Activated T-cell treated with anti-CD3 and anti-CD28 coated beads for 4 hours (primary cell): ENCODE results near the gene ACBD4.

ENCODE experiments used
- DNase-seq: peaks from one replicate; pipeline ENCODE4 v3.0.0-alpha.2; 2020

ACBD4 gene

DNA sequence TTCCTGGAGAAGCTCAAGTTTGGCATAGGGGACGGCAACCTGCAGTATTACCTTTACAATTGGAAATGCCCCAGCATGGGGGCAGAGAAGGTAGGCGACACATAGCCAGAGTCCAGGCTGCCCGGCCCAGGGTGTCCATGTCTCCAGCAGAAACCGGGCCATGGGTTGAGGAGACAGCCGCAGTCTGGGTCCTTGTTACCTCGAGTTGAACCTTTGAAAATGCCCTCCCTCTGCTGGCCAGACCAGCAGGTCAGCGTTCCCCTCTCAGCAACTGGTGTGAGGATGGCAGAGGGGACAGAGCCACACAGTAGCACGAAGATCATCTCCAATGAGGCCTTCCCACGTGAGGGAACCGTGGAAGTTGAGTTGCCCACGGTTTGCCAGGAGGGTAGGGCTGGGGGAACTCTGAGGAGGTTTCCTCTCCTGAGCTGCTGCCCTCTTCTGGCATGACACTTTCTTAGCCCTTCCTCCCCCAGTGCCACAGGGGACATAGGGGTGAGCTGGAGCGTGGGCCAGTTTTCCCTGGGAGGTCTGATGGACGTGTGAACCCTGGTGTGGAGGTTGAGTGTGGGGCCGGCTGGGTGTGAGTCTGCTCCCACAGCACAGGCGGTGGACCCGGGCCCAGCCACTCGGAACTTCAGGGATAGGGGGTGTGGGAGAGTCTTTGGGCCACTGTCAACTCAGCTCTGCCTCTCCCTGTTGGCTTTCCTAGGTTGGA, 30.4 kb upstream of the ACBD4 start:
- no peak for DNase-seq

DNA sequence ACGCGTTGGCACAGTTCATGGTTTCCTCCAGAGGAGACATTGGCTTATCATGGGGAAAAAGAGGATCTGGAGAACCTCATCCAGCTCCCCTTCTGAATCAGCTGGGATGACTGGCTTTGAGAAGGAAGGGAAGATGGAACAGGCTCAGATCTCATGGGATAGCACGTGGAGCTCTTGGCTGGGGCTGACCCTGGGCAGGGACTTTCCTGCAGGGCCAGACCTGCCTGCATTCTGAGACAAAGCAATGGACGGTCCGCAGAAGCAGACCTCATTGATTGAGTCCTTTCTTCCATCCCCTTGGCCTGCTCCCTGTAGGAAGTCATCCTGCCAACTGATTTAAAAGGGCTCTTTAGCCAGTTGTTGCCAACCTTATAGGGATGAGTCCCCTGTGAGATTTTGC, 29.4 kb upstream of the ACBD4 start:
- no peak for DNase-seq

DNA sequence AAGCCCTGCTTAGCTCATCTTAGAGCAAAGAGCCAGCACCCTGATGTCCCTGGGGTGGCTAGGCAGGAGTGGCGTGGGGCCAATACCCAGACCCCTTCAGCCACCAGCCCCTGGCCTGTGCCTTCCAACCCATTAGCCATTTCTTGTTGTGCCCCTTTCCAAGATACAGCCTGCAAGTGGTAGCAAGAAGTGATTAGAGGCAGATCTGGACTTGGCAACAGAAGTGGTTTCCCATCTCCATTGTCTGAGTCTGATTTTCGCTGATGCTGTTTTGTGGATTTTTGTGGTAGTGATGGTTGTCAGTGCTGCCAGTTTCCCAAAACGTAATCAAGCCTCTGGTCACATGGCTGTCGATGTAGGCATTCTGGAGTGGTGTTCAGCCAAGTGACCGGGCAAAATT, 28.9 kb upstream of the ACBD4 start:
- DNase-seq: no peak

DNA sequence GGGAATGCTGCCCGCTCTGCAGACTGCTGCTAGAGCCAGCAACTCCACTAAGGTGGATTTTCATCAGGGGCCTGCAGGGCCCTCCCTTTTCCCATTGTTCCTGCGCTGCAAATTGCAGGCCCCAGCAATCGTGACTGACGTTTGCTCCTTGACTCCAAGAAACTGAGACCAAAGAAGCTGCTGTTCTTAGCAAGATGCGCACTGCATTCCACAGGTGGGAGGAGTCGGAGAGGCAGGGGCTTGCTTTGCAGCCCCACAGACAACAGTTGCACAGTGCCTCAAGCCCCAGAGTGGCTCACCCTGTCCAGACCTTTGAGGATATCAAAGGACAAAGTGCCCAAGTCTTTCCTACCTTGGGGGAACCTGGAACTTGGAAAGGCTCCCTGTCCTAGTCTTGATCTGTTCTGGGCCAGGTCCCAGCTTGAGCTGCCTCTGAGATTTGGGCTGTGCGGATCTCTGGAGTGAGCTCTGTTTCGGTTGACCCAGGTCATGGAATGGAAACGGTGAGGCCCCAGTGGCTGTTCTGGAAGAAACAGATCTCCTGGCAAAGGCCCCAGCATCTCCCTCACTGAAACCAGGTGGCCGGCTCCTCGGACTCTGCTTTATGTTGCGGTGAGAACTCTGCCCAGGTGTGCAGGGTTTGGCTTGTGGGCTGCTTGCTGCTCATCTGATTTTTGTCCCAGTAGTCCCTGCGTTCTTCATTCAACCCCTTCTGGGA, 28.0 kb upstream of the ACBD4 start:
- DNase-seq: no peak

DNA sequence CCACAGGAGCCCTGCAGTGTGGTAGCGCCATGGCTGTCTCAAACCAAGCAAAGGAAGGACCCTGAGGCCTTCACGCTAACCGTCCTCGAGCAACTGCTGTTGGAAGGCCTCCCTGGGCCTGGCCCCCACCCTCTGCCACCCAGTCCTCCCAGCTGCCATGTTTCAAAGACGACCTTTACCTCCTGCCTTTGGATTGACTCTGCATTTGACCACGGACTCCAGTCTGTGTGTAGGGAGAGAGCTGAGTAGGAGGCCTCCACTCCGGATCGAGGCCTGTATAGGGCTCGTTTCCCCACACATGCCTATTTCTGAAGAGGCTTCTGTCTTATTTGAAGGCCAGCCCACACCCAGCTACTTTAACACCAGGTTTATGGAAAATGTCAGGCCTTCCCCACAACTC, 27.4 kb upstream of the ACBD4 start:
- no peak for DNase-seq

DNA sequence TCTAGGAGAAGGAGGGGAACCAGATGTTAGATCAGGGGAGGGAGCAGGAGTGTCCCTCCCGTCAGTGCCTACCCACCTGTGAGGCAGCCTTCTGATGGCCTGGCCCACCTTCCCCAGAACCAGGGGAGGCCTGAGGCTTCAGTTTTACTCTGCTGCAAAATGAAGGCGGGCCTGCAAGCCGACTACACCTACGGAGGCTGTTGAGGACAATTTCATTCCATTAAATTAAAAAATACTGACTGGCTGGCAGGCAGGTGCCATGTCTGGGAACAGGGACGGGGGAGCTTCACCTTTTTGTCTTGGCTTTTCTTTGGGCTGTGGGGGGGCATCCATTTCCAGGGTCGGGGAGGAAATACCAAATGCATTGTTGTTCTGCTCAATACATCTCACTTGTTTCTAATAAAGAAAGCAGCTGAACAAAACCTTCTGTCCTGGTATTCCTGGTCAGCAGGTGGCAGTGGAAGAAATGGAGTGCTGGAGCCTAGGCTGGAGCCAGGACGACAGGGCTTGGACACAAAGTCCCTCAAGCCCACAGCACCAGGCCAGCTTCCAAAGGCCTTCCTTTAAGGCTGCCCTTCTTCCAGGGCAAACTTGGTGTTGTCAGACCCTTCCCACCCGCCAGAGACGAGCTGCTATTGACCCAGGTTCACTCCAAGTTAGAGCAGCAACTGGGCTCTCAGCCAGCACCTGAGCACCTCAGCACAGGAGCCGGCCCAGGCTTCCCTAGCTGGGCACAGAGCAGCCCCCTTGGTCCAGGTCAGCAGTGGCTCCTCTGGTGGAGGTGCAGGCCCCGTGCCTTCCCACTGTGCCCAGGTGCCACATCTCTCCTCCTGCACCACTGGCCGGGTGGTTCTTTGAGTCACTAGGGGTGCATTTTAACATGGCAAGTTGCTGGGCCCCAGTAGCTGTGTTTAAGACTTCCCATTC, 26.6 kb upstream of the ACBD4 start:
- no peak for DNase-seq

DNA sequence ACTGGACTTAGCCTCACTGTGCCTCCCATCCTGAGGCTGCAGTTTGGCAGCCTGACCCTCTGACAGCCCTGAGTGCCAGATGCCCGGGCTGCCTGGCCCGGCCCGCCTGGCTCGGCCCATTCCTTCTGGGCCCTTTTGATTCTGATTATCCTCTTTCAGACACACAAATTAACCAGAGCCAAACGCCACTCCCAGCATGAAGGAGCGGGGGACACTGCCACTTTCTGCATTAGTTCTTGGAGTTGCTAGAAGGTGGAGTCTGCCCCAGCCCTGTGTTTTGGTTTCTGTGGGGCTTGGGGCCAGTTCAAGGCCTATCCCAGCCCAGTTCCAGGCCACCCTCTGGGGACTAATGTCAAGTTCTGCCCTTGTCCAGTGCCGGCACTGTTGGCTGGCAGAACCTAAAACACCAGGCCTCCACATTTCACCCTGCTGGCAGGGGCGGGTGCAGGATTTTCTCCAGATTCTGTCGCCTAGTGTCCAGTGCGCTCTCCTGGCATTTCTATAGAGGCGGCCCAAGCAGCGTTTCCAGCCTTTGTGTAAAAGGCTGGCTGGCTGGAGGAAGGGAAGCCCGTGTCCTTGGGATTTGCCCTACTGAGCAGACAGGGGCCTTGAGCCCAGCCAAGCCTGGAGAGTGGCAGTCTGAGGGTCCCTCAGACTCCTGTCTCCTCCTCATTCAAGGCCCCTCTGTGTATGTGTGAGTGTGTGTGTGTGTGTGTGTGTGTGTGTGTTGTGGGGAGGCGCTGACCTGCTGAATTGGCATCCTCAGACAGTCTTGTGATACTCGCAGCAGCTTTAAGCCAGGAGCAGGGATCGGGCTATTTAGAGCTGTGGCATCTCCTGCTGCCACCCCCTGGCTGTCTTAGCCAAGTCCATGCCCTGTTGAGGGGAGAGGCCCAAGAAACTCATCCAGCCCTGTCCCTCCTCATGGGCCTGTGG, 24.5 kb upstream of the ACBD4 start:
- DNase-seq: no peak

DNA sequence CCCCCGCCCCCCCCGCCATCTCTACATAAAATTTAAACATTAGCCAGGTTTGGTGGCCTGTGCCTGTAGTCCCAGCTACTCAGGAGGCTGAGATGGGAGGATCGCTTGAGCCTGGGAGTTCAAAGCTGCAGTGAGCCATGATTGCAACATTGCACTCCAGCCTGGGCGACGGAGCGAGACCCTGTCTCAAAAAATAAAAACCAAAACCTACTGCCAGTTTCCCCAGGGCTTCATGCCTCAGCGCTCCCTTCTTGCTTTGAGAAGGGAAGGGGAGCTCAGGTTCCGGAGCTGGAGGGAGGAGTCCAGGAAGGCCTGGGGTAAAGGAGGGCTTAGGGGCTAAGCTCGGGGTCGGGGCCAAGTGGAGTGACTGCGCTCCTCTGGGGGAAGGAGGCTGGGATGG, 23.6 kb upstream of the ACBD4 start:
- DNase-seq: no peak

DNA sequence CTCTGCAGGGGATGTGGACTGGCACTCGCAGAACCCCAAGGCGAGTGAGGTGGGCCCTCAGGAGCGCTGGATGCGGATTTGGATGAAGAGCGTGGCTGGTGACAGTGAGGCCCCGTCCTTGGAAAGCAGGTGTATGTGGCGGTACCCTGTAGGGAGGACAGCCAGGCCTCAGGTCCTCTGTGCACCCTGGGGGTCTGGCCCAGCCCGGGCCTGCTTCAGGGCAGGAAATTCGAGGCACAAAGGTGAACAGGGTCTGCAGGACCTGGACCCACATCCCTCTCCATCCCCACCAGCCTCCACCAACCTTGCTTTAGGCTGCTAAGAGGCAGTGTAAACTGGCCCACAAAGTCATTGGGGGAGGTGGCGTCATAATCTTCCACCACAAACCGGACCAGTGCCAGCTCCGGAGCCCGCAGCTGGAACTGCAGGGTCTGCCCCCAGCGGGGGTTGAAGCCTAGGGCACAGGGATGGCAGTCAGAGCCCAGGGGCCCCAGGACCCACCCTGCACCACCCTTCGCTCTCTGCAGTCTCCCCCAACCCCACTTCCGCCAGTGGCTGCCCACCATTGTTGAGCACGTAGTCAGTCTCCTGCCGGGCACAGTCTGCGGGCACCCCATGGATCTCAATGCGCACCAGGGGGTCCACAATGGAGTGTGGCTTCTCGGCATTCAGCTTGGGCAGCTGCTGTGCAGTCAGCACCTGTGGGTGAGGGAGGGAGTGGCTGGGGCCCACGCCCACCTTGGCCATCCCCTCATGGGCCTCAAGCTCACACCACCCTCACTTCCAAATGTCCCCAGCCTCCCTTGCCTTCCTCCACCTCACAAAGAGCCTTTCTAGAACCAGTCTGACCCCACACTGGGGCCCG, 22.7 kb upstream of the ACBD4 start:
- DNase-seq: no peak

DNA sequence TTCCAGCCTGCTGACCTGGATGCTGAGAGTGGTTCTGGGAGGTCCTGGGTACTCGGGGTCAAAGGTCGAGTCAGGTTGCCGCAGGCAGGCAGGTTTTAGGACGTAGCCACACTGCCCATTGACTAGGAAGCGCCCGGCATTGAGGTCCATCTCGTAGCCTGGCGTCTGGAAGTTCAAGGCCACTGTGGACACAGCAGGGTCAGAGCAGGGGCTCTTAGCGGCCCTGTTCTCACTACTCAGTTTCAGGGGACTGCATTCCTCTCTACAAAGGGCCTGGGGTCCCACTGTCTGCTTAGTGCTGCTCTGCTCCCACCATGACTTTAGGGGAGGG, 22.1 kb upstream of the ACBD4 start:
- no peak for DNase-seq

DNA sequence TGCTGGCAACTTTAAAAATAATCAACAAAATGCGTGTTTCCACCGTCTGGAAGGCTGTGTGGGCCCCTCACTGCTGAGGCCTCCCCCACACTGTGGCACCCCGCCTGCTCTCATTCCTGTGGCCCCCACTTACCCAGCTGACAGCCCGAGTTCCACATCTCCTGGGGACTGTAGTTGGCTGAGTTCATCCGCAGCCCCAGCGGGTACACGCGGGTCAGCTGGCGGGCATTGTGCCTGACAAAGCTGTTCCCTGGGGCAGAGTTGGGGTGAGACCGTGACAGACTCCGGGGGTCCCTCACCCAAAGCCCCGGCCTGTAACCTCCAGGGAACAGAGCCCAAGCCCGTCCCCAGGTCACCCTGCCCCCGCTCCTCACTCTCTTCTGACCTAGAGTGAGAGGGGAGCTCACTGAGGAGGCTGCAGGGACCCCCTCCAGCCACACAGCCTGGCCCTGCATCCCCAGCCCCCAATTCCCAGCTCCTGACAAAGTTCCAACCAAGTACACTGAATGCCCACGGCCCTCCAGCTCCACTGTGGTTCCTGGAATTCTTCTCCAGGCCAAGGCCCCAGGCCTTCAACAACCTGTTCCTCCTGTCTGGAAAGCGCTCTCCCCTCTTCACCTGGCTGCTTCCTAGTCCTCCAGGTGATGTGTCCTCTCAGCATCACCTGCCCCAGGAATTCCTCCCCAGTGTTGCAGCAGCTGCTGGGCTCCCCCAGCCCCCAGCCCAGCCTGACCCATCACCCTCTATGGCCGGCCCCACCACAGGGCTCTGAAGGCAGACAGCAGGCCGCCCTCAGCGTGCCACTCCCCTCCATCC, 21.2 kb upstream of the ACBD4 start:
- no peak for DNase-seq

DNA sequence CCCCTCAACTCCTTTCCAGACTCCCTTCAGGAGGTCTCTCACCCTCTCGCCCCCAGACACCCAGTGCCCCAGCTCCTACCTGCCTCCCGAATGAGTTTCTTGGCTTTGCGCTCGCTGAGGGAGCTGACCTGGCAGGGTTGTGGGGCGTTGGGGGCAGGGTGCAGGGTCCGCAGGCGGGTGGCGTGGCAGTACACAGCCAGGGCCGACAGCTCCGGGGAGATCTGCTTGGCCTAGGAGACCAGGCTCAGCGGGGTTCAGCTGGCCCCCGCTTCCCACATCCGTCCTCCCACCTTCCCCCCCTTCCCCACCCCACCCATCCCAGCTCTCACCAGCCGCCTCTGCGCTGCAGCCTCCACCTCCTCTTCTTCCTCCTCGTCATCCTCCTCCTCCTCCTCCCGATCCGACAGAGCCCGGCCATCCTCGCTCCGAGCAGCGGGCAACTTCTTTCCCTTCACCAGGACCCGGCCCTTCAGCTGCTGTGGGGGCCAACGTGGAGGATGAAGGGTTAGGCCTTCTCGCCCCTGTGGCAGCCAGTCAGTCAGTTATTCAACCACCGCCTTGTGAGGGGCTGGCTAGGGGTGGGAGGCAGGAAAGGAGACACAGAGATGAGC, 20.4 kb upstream of the ACBD4 start:
- DNase-seq: no peak

DNA sequence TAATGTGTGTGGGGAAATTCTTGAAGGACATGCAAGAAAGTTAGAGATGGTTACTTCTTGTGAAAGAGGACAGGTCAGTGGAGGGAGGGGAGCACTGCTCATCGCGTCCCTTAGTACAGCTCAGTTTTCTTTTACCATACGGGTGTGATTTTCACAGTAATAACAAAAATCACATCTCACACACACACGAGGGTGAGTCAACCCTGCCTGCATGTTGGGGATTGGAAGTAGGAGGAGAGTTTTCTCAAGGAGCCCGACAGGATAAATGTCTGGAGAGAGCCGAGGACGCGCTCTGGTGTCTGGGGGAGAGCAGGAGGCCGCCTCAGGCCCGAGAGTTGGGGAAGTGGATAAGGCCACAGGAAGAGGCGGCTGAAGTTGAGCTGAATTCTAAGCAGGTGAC, 19.6 kb upstream of the ACBD4 start:
- DNase-seq: no peak

DNA sequence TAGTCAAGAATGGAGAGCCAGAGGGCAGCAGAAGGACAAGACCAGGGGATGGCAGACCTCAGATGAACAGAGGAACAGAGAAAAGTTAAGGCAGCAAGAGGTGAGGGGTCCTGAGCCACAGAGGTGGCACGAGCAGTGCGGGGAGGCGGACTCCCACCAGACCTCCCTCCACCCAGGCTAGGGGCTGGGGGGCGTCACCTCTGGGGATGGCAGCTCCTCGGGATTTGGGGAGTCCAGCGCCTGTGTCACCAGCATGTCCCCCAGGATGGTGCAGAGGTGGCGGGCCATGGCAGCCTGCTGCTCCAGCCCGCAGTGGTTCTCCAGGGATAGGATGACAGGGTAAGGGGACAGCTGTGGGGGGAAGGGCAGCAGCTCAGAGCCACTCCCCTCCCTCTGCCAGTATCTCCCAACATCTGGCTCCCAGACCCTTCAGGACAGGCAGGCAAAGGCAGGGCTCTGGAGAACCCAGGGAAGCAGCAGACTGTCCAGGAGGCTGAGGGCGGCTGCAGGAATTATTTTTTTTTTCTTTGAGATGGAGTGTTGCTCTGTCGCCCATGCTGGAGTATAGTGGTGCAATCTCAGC, 19.0 kb upstream of the ACBD4 start:
- no peak for DNase-seq

DNA sequence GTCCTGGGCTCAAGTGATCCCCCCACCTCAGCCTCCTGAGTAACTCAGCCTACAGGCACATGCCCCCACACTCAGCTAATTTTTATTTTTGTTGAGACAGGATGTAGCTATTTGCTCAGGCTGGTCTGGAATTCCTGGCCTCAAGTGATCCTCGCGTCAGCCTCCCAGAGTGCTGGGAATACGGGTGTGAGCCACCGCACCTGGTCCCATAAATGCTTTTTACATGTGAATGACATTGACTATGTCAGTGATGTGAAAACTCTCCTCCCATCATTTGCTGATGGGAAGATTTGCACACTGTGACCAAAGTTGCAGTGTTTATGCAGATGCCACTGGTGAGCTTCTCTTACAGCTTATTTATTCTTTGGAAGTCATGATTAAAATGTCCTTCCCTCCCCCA, 18.2 kb upstream of the ACBD4 start:
- DNase-seq: no peak

DNA sequence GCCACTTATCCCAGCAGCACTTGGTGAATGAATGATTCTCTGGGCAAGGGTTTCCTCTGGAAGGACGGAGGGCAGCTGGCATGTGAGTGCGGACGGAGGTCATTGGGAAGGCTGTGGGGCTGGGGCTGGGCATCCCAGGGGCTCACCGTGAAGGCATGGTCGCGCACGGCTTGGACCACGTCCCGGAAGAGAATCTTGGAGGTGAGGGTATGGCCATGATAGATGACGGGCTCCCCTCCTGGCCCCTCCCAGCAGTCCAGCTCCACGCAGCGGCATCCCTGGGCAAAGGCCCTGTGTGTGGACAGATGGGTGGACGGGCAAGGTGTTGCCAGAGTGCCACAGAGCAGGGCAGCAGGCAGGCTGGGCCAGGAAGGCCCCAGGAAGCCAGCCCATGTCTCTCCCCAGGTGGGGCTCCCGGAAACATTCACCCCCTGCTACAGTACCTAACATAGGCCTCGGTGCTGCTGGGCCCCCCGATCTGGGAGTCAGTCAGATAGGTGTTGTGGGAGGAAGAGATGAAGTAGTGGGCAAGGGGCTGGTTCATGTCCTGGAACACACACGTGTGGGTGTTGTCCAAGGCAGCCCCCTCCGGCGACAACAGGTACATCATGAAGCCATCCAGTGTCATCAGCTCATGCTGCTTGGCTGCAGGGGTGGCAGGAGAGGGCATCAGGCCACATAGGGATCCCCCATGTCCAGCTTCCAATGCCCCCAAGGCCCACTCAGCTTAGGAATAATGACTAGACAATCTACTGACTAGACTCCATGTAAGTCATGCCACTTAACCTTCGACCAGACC, 17.4 kb upstream of the ACBD4 start:
- DNase-seq: no peak

DNA sequence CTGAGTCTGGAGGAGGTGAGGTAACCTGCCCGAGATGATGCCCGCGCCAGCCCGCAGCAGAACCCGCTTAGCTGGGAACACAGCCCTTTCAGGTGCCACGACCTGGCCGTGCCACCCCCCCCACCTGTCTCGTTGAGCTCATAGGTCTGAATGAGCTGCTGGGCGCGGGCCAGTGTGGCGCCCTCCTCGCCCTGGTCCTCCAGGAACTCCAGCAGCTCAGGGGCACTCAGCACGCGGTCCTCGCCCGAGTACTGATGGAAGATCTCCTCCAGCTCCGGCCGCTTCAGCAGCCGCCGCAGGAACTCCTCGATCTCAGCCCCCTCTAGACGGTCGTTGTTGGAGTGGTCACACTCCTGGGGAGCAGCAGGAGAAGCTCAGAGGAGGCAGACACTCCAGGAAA, 16.8 kb upstream of the ACBD4 start:
- no peak for DNase-seq

DNA sequence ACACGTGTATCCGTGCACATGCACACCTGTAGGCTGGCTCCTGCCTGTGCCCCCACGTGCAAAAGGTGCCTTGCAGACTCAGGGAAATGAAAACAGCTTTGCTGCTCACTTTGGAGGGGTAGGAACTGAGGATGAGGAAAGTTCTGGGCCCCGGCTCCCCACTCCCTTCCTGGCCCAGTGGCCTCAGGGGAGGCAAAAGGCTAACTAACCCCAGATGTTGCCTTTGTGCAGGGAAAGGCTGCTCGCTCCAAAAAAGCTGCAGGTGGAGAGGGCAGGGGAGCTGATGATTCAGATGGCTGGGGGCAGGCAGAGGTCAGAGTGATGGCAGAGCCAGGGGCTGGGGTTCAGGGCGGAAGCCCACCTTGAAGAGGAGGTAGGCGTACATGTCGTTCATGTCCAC, 15.5 kb upstream of the ACBD4 start:
- DNase-seq: no peak

DNA sequence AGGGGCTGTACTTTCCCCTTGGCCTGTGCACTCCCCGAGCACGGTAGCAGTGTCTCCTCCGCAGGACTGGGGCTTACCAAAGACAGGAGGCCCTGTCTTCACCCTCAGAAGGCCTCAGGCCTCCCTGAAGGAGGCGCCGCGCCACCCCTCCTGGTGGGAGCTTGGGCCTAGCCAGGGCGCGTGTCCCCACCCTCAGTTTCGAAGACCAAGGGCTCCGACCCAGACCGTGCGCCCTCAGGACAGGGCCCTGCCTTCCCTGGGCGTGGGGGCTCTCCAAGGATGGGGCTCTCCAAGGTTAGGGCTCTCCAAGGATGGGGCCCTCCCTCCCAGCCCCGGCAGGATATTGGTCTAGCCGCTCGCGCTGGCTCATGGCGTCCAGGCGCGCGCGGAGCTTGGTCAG, 14.9 kb upstream of the ACBD4 start:
- no peak for DNase-seq
